HG02870 (cell line): Measurements from ENCODE around the gene SPR.

ENCODE experiments used
- ATAC-seq: cut with Tn5 transposase; IDR thresholded peaks from one replicate; pipeline ENCODE4 v1.9.1; 2021; ENCODE audit warnings: mild to moderate bottlenecking, moderate library complexity; ENCODE audit not compliant: unreplicated experiment

The SPR gene

DNA sequence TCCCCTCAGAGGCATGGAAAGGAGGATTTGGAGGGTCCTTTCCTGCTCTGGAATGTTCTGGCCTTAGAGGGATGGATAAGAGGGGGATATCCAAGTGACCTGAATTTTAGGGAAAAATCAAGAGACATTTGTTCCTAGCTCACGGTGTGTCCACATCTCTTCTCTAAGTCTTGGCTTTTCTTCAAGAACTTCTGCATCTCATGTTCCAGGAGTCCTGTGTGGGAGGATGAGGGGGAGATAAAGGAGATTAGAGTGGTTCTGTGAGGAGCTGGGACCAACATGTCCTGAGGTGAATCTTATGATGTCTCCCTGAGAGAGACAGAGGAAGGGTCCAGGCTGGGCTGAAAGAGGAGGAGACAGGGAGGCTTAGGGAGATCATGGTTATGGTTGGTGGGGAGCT, 41.8 kb downstream of the SPR start:
- no peak for ATAC-seq

DNA sequence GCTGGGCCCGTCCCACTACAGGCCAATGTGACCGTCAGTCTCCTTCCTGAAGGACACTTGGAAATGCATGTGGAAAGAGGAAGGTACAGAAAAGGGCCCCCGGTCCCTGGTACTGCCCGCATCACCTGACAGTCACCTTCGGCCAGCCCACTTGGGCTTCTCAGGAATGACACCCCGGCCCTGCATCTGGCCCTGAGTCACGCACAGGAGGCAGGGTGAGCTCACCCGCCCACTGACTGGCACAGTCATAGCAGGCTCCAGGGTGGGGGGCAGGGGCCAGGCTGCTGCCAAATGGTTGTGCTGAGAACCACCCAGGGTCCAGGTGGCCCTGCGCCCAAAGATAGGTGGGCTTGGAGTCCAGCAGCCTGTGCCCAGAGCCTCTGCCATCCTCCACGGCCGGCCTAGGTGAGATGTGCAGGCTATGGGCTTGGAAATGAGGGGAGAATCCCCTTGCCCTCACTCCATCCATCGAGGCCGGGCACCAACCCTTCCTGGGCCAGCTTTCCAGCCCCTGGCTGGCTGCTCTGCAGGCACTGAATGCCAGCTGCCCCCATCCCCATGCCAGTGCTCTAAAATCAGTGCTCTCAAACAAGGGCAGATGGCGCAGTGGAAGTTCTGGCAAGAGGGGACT, 44.2 kb downstream of the SPR start:
- ATAC-seq: no peak

DNA sequence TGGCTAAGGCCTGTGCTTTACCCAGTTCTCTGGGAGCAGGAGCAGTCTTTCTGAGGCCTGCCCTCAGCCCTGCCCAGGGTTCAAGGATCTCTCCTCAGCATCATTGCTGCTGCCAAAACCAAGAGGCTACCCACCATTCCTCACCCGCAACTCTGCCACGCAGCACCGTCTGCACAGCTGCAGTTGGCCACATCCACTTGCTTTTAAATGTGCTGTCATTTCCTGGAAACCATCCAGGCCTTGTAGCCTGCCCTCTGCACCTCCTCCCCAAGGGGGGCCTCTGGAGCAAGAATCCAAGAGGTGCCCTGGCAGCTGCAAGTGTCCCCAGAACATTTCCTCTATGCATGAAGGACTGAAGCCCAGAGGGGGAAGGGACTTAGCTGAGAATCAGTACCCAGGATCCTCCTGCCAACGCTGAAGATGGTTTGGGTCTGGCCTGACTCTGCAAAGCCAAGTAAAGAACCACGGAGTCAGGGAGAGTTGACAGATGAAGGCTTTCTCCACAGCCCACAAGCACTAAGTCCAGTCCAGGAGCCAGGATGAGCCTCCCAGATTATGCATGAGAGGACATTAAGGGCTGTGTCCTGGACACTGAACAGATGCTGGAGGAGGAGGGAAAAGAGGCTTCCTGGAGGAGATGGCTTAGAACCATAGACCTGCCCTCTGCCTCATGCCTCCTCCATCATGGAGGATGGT, 45.0 kb downstream of the SPR start:
- ATAC-seq: no peak

DNA sequence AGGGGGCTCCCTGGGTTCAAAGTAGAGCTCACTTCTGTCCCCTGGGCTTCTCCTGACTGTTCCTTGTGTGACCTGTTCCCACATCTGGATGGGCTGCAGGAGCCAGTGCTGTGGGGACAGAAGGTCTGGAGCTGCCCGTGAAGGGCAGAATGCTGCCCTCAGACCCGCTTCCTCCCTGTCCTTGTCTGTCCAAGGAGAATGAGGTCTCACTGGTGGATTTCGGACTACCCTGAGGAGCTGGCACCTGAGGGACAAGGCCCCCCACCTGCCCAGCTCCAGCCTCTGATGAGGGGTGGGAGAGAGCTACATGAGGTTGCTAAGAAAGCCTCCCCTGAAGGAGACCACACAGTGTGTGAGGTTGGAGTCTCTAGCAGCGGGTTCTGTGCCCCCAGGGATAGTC, 45.6 kb downstream of the SPR start:
- no peak for ATAC-seq

DNA sequence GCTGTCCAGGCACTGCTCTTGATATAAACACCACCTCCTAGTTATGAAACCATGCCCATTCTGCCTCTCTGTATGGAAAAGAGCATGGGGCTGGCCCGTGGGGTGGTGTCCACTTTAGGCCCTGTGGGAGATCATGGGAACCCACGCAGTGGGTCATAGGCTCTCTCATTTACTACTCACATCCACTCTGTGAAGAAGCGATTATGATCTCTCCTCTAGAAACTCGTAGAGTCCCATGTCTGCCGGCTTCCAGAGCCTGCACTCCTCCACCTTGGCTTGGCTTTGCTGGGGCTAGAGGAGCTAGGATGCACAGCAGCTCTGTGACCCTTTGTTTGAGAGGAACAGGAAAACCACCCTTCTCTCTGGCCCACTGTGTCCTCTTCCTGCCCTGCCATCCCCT, 46.0 kb downstream of the SPR start:
- no peak for ATAC-seq

DNA sequence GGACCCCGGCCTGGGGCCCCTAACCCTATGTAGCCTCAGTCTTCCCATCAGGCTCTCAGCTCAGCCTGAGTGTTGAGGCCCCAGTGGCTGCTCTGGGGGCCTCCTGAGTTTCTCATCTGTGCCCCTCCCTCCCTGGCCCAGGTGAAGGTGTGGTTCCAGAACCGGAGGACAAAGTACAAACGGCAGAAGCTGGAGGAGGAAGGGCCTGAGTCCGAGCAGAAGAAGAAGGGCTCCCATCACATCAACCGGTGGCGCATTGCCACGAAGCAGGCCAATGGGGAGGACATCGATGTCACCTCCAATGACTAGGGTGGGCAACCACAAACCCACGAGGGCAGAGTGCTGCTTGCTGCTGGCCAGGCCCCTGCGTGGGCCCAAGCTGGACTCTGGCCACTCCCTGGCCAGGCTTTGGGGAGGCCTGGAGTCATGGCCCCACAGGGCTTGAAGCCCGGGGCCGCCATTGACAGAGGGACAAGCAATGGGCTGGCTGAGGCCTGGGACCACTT, 46.5 kb downstream of the SPR start:
- no peak for ATAC-seq

DNA sequence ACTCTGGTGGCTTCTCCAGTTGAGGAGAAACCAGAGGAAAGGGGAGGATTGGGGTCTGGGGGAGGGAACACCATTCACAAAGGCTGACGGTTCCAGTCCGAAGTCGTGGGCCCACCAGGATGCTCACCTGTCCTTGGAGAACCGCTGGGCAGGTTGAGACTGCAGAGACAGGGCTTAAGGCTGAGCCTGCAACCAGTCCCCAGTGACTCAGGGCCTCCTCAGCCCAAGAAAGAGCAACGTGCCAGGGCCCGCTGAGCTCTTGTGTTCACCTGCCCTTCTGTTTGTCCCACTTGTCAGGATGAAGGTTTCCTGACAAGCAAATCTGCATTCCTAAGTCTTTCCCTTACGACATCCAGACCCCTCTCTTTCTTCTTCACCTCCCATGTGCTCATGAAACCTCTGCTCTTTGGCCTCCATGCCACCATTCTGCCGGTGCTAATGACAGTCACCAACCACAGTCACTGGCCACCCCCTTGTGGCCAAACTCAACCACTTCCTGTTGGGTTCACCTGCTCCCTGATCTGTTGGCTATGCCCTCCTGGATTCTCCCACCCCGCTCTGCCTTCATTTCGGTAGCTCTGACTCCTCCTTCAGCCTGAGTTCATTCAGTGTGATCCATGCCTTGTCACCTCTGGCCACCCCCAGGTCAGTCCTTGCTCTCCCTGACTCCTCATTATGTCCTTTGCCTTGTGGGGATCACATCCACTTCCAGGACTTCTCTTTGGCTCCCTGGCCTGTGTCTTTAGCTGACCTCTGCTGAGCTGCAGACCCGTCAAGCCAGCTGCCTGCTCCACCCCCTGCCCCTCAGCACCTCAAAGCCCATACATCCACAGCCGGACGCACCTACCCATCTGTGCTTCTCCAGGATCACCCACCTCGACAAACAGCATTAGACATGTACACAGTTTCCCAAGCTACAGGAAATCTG, 47.7 kb downstream of the SPR start:
- no peak for ATAC-seq

DNA sequence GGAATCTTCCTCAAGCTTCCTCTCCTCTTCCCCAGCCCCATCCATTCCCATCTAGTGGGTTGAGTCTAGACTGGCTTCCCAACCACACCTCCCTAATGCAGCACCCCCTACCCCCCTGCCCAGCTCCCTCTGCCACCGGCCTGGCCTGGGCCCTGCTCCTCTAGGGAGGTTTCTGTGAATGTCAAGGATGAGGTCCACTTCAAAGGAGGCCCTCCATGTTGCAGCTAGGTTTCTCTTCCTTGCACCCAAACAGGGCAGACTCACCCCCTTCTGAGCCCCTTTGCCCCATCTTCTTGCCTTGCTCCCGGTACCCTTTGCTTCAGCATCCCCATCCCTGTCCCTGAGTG, 48.4 kb downstream of the SPR start:
- ATAC-seq: no peak

DNA sequence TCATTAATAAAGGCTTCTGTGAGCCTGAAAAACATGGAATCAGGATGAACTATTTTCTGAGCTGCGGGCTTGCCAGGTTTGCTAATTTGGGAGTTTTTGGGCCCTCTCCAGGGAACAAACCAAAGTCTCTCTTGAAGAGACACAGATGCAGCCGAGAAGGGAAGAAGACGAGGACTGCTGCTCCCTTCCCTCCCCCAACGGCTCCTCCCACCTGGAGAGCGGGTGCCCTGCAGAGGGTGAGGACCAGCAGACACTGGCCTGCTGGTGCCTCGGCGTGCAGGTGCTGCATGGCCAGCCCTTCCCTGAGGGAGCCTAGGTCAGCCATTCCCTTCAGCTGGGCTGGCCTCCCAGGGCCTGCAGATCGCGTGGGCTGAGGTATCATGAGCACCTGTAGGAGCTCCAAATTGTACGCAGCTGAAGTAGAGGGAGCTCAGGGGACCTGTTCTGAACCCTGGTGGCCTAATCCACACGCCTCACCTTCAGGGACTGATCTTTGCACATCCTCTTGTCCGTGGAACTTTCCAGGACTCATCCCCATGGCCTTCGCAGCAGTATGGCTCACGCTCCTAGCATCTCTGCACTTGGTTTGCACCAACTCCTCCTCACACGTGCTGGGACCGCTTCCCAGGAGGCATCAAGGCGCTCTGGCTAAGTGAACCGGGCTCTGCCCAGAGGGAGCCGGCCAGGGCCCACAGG, 49.6 kb downstream of the SPR start:
- ATAC-seq: no peak

DNA sequence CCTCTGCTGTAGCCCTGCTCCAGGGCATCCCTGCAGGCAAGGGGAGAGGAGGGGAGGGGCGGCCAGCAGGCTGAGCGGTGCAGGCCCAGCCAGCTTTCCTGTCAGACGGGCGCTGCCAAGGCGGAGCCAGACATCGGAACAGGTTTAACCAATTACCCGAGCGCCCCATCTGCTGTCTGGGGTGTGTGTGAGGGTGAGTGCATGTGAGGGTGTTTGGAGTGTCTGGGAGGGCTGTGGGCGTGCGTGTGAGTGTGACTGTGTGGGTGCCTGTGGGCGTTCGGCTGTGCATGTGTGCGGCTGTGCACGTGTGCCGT, 50.1 kb downstream of the SPR start:
- no peak for ATAC-seq

DNA sequence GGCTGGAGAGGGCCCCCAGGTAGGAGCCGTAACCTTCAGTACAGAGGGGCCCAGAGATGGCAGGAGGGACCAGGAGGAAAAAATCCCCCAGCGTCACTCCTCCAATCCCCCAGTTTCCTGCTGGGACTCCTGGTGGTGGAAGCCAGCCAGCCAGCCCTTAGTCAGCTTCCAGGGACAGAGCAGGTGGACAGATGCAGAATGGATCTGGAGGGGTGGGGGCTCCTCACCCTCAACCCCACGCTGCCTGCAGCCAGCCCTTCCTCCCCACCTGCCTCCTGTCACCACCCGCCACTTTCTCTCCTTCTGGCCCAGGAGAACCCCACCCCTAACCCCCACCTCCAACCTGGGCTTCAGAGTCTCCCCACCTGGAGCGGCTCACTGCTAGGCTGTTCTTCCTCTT, 51.2 kb downstream of the SPR start:
- no peak for ATAC-seq

DNA sequence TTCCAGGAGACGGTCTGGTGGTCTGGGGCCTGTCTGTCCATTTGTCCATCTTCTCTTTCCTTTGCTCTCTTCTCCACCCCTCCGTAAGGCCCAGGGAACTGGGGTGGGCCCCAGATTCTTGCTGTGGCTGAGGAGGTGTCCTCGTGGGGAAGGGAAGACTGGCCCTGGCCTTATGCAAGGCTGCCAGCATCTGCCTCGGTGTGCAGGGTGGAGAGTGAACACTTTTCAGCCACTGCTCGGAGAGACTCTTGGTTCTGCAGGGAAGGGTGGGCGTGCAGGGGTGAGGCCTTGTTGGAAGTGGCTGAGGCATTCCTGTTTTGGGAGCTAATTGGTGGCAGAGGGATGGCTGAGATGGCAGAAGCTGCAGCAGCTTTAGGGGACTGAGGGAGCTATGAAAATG, 53.2 kb downstream of the SPR start:
- no peak for ATAC-seq

DNA sequence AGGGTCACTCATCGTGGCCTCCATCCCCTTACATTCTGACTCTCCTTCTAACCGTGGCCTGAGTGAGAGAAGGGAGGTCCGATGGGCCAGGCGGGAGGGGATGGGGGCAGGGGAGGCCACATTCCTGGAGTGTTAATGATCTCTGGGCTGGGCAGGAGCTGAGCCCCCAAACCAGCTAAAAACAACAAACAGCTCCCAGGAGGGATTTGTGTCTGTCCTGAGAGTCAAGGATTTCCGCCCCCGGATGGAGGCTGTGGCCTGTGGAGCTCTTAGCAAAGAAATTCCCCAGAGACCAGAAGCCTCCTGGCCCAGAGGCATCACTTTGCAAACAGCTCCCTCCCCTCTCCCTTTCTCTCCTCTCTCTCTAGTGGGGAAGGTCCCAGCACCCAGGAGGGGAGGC, 53.6 kb downstream of the SPR start:
- ATAC-seq: no peak
